Nephron (organoid): Measurements from ENCODE around the gene CTSK.
"Not testable (repeated sequence)": the region's sequence is repeated elsewhere in the genome, so short reads cannot be mapped to it uniquely, and the experiment has no call there.

Experiments used
- H3K27ac Mint-ChIP-seq, 3 experiments: 2 replicates each; pipeline ENCODE4 v1.8.0; 2020; ENCODE audit warnings: mixed read lengths in 3 of 3, mild to moderate bottlenecking in 2 of 3, moderate library complexity in 1 of 3
- H3K27me3 Mint-ChIP-seq: 2 replicates; pipeline ENCODE4 v1.8.0; 2021; ENCODE audit warnings: low read depth, mild to moderate bottlenecking, moderate library complexity, mixed read lengths
- H3K36me3 Mint-ChIP-seq: 2 replicates; pipeline ENCODE4 v1.8.0; 2020; ENCODE audit warnings: low read depth, mixed read lengths
- H3K4me1 Mint-ChIP-seq: 2 replicates; pipeline ENCODE4 v1.8.0; 2020; ENCODE audit warnings: mixed read lengths
- H3K4me3 Mint-ChIP-seq, 3 experiments: 2 replicates each; pipeline ENCODE4 v1.8.0; 2020; ENCODE audit warnings: mild to moderate bottlenecking in 3 of 3, mixed read lengths in 3 of 3, moderate library complexity in 2 of 3
- H3K9me3 Mint-ChIP-seq: 2 replicates; pipeline ENCODE4 v1.8.0; 2020; ENCODE audit warnings: mixed read lengths
- CTCF ChIP-seq, 3 experiments: fragments of 200-600 bp; sonication (generic); IDR thresholded peaks; one replicate each; pipeline ENCODE4 v1.5.0; 2021; ENCODE audit warnings: antibody characterized with exemption in 3 of 3; ENCODE audit not compliant: unreplicated experiment in 3 of 3

Gene CTSK

GRCh38 chr1:150808121-150808520 lies at the start of gene CTSK:
Gene CTSK (minus strand): TSS chr1:150808260. CDS start chr1:150806805, 1,455 bp downstream.
- peaks cover 16% of the 10 kb centered on the region for H3K36me3 Mint-ChIP-seq
- peak within 1 kb of the TSS; percentile 87 to 98 (median 90) for H3K27ac Mint-ChIP-seq
- H3K9me3 Mint-ChIP-seq, result no peaks in the 10 kb centered on the region
- H3K4me3 Mint-ChIP-seq, result peak within 1 kb of the TSS; percentile 79 to 82 (median 81)
- no peaks in the 10 kb centered on the region for H3K27me3 Mint-ChIP-seq
- peaks cover 24% of the 10 kb centered on the region for H3K4me1 Mint-ChIP-seq
- TF ChIP-seq CTCF (IDR thresholded peaks at IDR 0.05; ENCODE audit: unreplicated experiment in 3 of 3), result no peak

- not testable (repeated sequence) for H3K4me3 Mint-ChIP-seq, H3K4me1 Mint-ChIP-seq, H3K27ac Mint-ChIP-seq, H3K27me3 Mint-ChIP-seq
- peaks cover 11% of the 10 kb centered on the region for H3K9me3 Mint-ChIP-seq
- H3K36me3 Mint-ChIP-seq, result peaks cover 73% of the 10 kb centered on the region
Measured at GRCh38 chr1:150852734-150853133, 44.7 kb upstream of the CTSK start.

- H3K4me1 Mint-ChIP-seq, H3K4me3 Mint-ChIP-seq, H3K27me3 Mint-ChIP-seq, H3K27ac Mint-ChIP-seq: not testable (repeated sequence)
- Mint-ChIP-seq H3K36me3 (peaks cover 74% of the 10 kb centered on the region), H3K9me3 (peaks cover 11% of the 10 kb centered on the region)
Measured at GRCh38 chr1:150850801-150851362, 42.8 kb upstream of the CTSK start.

- Mint-ChIP-seq H3K27ac (no peak overlapping the region), H3K27me3 (no peaks in the 10 kb centered on the region), H3K4me1 (peaks cover 9% of the 10 kb centered on the region), H3K4me3 (no peak overlapping the region), H3K36me3 (peaks cover 48% of the 10 kb centered on the region), H3K9me3 (no peaks in the 10 kb centered on the region)
- no peak for TF ChIP-seq CTCF (IDR thresholded peaks at IDR 0.05; ENCODE audit: unreplicated experiment in 3 of 3)
Measured at GRCh38 chr1:150846473-150847146, 38.5 kb upstream of the CTSK start.

- Mint-ChIP-seq H3K9me3 (no peaks in the 10 kb centered on the region), H3K36me3 (peaks cover 55% of the 10 kb centered on the region), H3K4me1 (peaks cover 9% of the 10 kb centered on the region), H3K27ac (no peak overlapping the region), H3K27me3 (no peaks in the 10 kb centered on the region), H3K4me3 (no peak overlapping the region)
- no peak for TF ChIP-seq CTCF (IDR thresholded peaks at IDR 0.05; ENCODE audit: unreplicated experiment in 3 of 3)
Measured at GRCh38 chr1:150843474-150843873, 35.4 kb upstream of the CTSK start.

- Mint-ChIP-seq H3K27ac (no peak overlapping the region), H3K27me3 (no peaks in the 10 kb centered on the region), H3K9me3 (no peaks in the 10 kb centered on the region), H3K4me1 (peaks cover 7% of the 10 kb centered on the region), H3K4me3 (no peak overlapping the region), H3K36me3 (peaks cover 55% of the 10 kb centered on the region)
- no peak for TF ChIP-seq CTCF (IDR thresholded peaks at IDR 0.05; ENCODE audit: unreplicated experiment in 3 of 3)
Measured at GRCh38 chr1:150842964-150843363, 34.9 kb upstream of the CTSK start.

- H3K27me3 Mint-ChIP-seq, result no peaks in the 10 kb centered on the region
- H3K4me3 Mint-ChIP-seq, result no peak overlapping the region
Measured at GRCh38 chr1:150842343-150842742, 34.3 kb upstream of the CTSK start.

More at GRCh38 chr1:150842343-150842742, 34.3 kb upstream of the CTSK start:
- Mint-ChIP-seq H3K9me3 (no peaks in the 10 kb centered on the region), H3K36me3 (peaks cover 54% of the 10 kb centered on the region), H3K4me1 (peaks cover 2% of the 10 kb centered on the region), H3K27ac (no peak overlapping the region)
- no peak for TF ChIP-seq CTCF (IDR thresholded peaks at IDR 0.05; ENCODE audit: unreplicated experiment in 3 of 3)
